IMR-90 (cell line): ENCODE results near the gene LCP1. TPM values are rescaled to one million over a fixed set of nuclear protein-coding genes. Genes with fewer than 3 reads are reported as not detected.

Experiments
- ATAC-seq: fragments of 200-7000 bp; cut with Tn5 transposase; 2 replicates; pipeline ENCODE4 v1.9.1; 2020; ENCODE audit warnings: low read depth, mild to moderate bottlenecking, moderate library complexity
- BruUV-seq: library from RNA; stranded (reverse); fragments of 400-500 nt; replicated peaks from 2 replicates; lab custom pipeline; 2021; lab: Mats Ljungman, UMichigan
- CTCF ChIA-PET: fragments of 300-600 bp; formaldehyde crosslinking; extraction: SDS; loops from one replicate; lab custom pipeline; 2021; ENCODE audit warnings: antibody characterized with exemption; lab: Yijun Ruan, JAX
- POLR2A ChIA-PET: fragments of 300-600 bp; sonication (Branson Sonifier 250); formaldehyde crosslinking; loops from one replicate; lab custom pipeline; 2022; ENCODE audit warnings: antibody characterized with exemption; ENCODE audit not compliant: unreplicated experiment; lab: Charles Lee
- DNase-seq: peaks from one replicate; pipeline ENCODE4 v3.0.0; 2013
- H2AFZ ChIP-seq: replicated peaks from 2 replicates; pipeline ENCODE3; 2013; ENCODE audit warnings: low read length, mild to moderate bottlenecking; ENCODE audit not compliant: poor library complexity
- H2AK5ac ChIP-seq: 2 replicates; pipeline ENCODE4 v1.6.1; 2013; ENCODE audit warnings: low read depth, low read length, inconsistent platforms
- H2AK9ac ChIP-seq: replicated peaks from 2 replicates; pipeline ENCODE3; 2013; ENCODE audit warnings: mild to moderate bottlenecking, low read depth, low read length, moderate library complexity; ENCODE audit not compliant: poor library complexity
- H2BK120ac ChIP-seq: 2 replicates; pipeline ENCODE4 v1.6.1; 2013; ENCODE audit warnings: low read depth, low read length, inconsistent platforms
- H2BK15ac ChIP-seq: 3 replicates; pipeline ENCODE4 v1.6.1; 2013; ENCODE audit warnings: low read depth, low read length, inconsistent platforms
- H2BK20ac ChIP-seq: 2 replicates; pipeline ENCODE4 v1.6.1; 2013; ENCODE audit warnings: low read depth, mild to moderate bottlenecking, inconsistent platforms, low read length, moderate library complexity
- H2BK5ac ChIP-seq: 2 replicates; pipeline ENCODE4 v1.6.1; 2013; ENCODE audit warnings: mild to moderate bottlenecking, low read depth, low read length, inconsistent platforms; ENCODE audit not compliant: poor library complexity, severe bottlenecking
- H3K14ac ChIP-seq: replicated peaks from 2 replicates; pipeline ENCODE4 v1.6.1; 2013; ENCODE audit warnings: low read depth, low read length, inconsistent platforms
- H3K18ac ChIP-seq: 2 replicates; pipeline ENCODE4 v1.6.1; 2013; ENCODE audit warnings: low read depth, low read length, control low read depth
- H3K23ac ChIP-seq: 2 replicates; pipeline ENCODE4 v1.6.1; 2013; ENCODE audit warnings: low read depth, low read length, inconsistent platforms
- H3K27ac ChIP-seq: 2 replicates; pipeline ENCODE4 v1.5.1; 2013; ENCODE audit warnings: mild to moderate bottlenecking, control low read depth, low read length; ENCODE audit not compliant: insufficient read depth
- H3K27me3 ChIP-seq: 2 replicates; pipeline ENCODE4 v1.6.1; 2013; ENCODE audit warnings: low read length; ENCODE audit not compliant: control insufficient read depth, insufficient read depth
- H3K36me3 ChIP-seq: 2 replicates; pipeline ENCODE4 v1.6.1; 2013; ENCODE audit warnings: low read length, mixed read lengths; ENCODE audit not compliant: control insufficient read depth, insufficient read depth
- H3K4ac ChIP-seq: 2 replicates; pipeline ENCODE4 v1.6.1; 2013; ENCODE audit warnings: low read depth, low read length, inconsistent platforms
- H3K4me1 ChIP-seq: 2 replicates; pipeline ENCODE4 v1.6.1; 2013; ENCODE audit warnings: low read length, mixed read lengths; ENCODE audit not compliant: control insufficient read depth, insufficient read depth
- H3K4me2 ChIP-seq: 2 replicates; pipeline ENCODE4 v1.6.1; 2013; ENCODE audit warnings: low read depth, mild to moderate bottlenecking, control low read depth, low read length, moderate library complexity
- H3K4me3 ChIP-seq: 2 replicates; pipeline ENCODE4 v1.5.1; 2013; ENCODE audit warnings: low read depth, mild to moderate bottlenecking, control low read depth, low read length, moderate library complexity; ENCODE audit not compliant: insufficient read depth
- H3K56ac ChIP-seq: 2 replicates; pipeline ENCODE4 v1.6.1; 2013; ENCODE audit warnings: low read length, inconsistent platforms; ENCODE audit not compliant: insufficient read depth; ENCODE audit errors: extremely low read depth
- H3K79me1 ChIP-seq, 2 experiments: 2 replicates each; pipeline ENCODE4 v1.6.1; 2013; ENCODE audit warnings: low read length in 2 of 2, inconsistent platforms in 1 of 2, low read depth in 1 of 2
- H3K9ac ChIP-seq: 2 replicates; pipeline ENCODE4 v1.6.1; 2013; ENCODE audit warnings: low read depth, low read length, control low read depth
- H3K9me1 ChIP-seq: 2 replicates; pipeline ENCODE4 v1.6.1; 2013; ENCODE audit warnings: low read length, inconsistent platforms; ENCODE audit not compliant: insufficient read depth
- H3K9me3 ChIP-seq: 2 replicates; pipeline ENCODE4 v1.6.1; 2013; ENCODE audit warnings: low read length; ENCODE audit not compliant: control insufficient read depth, insufficient read depth
- H4K20me1 ChIP-seq: 2 replicates; pipeline ENCODE4 v1.6.1; 2013; ENCODE audit warnings: low read length, inconsistent platforms; ENCODE audit not compliant: insufficient read depth
- H4K5ac ChIP-seq: 2 replicates; pipeline ENCODE4 v1.6.1; 2013; ENCODE audit warnings: mild to moderate bottlenecking, low read depth, low read length, control low read depth
- H4K8ac ChIP-seq, 2 experiments: 2 replicates each; pipeline ENCODE4 v1.6.1; 2013; ENCODE audit warnings: low read depth in 2 of 2, low read length in 2 of 2, control low read depth in 1 of 2, inconsistent platforms in 1 of 2
- H4K91ac ChIP-seq: 2 replicates; pipeline ENCODE4 v1.6.1; 2013; ENCODE audit warnings: low read depth, low read length, inconsistent platforms; ENCODE audit not compliant: insufficient read depth
- FOS ChIP-seq: fragments of 150-350 bp; IDR thresholded peaks from 2 replicates; pipeline ENCODE4 v1.6.1; 2016; ENCODE audit warnings: low read depth, low read length
- MAZ ChIP-seq: IDR thresholded peaks from 2 replicates; pipeline ENCODE4 v1.6.1; 2012; ENCODE audit warnings: low read depth, mild to moderate bottlenecking, low read length, improper control_type of control experiment, moderate library complexity, borderline replicate concordance
- NFE2L2 ChIP-seq: fragments of 150-350 bp; IDR thresholded peaks from 2 replicates; pipeline ENCODE4 v1.6.1; 2016; ENCODE audit warnings: low read depth, mild to moderate bottlenecking, low read length
- RFX5 ChIP-seq: IDR thresholded peaks from 2 replicates; pipeline ENCODE4 v1.8.0; 2012; ENCODE audit warnings: low read depth, mild to moderate bottlenecking, low read length, moderate library complexity
- WGBS, 2 experiments: methylation state at CpG; one replicate each; pipeline versions ENCODE4 v1.1.5 to v1.1.7; 2013; ENCODE audit warnings: missing lambda C conversion rate in 2 of 2; ENCODE audit not compliant: insufficient read length in 1 of 2; ENCODE audit errors: extremely low coverage in 2 of 2; 5-methylcytosine and 5-hydroxymethylcytosine counted together
- dilution Hi-C: fragments of 300-500 bp; cut with HindIII; formaldehyde crosslinking; loops from one replicate; pipeline ENCODE4 v1.14.3; 2018; ENCODE audit warnings: low sequenced_read_pairs; ENCODE audit not compliant: unreplicated experiment
- in situ Hi-C: fragments of 300-500 bp; cut with MboI; formaldehyde crosslinking; loops from 3 replicates; pipeline ENCODE4 v1.14.3; 2019; ENCODE audit warnings: low sequenced_read_pairs, inconsistent platforms, mixed read lengths
- intact Hi-C: fragments of 100-400 bp; cut with micrococcal nuclease; formaldehyde crosslinking; loops from 2 replicates; pipeline ENCODE4 v1.10.0; 2022
- polyA plus RNA-seq, 3 experiments: library from polyadenylated mRNA; depleted of rRNA; stranded (reverse); fragments of >200 nt; gene quantifications; 2 replicates each; pipeline ENCODE4 v1.2.3, GENCODE V29; 2012; ENCODE audit warnings: low replicate concordance in 1 of 3
- total RNA-seq: library from RNA; depleted of rRNA; stranded (reverse); fragments of >200 nt; gene quantifications from 2 replicates; pipeline ENCODE4 v1.2.3, GENCODE V29; 2012

Gene LCP1
- total and polyA plus RNA-seq, 2 of the 4 experiments (the other 2 are of a cell fraction) = not detected

GRCh38 chr13:46158222-46158621 is 23.8 kb downstream of the LCP1 start:
- no CpG with 5 or more reads among the region's 2 CpGs for WGBS, 2 experiments
- no peak overlapping the region for H2BK20ac ChIP-seq
- H2BK120ac ChIP-seq = no peak overlapping the region
- intact Hi-C loops = no loop called here
- CTCF ChIA-PET = no interaction called here
- no peak overlapping the region for H3K4ac ChIP-seq
- H3K4me3 ChIP-seq = no peak overlapping the region
- H3K27me3 ChIP-seq = peaks cover 2% of the 10 kb centered on the region; the same call in 1 of the 2 replicates
- TF ChIP-seq MAZ (no peak), NFE2L2 (no peak), FOS (no peak), RFX5 (no peak)
- H4K8ac ChIP-seq = no peak overlapping the region
- no peaks in the 10 kb centered on the region for H3K4me1 ChIP-seq
- no peak overlapping the region for H2BK15ac ChIP-seq
- ATAC-seq (no peak), DNase-seq (no peak)
- no peak overlapping the region for H3K27ac ChIP-seq
- in situ Hi-C loops = no loop called here
- no peak overlapping the region for H3K56ac ChIP-seq
- POLR2A ChIA-PET = no interaction called here
- H2AFZ ChIP-seq = no peak overlapping the region
- no peaks in the 10 kb centered on the region for H4K20me1 ChIP-seq
- no peak overlapping the region for H3K9ac ChIP-seq
- dilution Hi-C loops = no loop called here
- H2BK5ac ChIP-seq = no peak overlapping the region
- no peak overlapping the region for H3K14ac ChIP-seq
- no peaks in the 10 kb centered on the region for H3K79me1 ChIP-seq
- no peak overlapping the region for H4K5ac ChIP-seq
- no peaks in the 10 kb centered on the region for H3K9me1 ChIP-seq
- no peak overlapping the region for H3K4me2 ChIP-seq
- H3K18ac ChIP-seq = no peak overlapping the region
- no peaks in the 10 kb centered on the region for H3K36me3 ChIP-seq
- no peaks in the 10 kb centered on the region for H3K9me3 ChIP-seq
- H4K91ac ChIP-seq = no peak overlapping the region
- H3K23ac ChIP-seq = no peak overlapping the region
- no TSS peak for BruUV-seq
- no peak overlapping the region for H2AK9ac ChIP-seq
- H2AK5ac ChIP-seq = no peak overlapping the region
